ENCODE results near the gene FAM149A. TPM values are rescaled to one million over a fixed set of nuclear protein-coding genes. Genes with fewer than 3 reads are reported as not detected.

The FAM149A gene
- total RNA-seq: 0.61 TPM in 1 of 2 replicates, not detected in the other

GRCh38 chr4:186104114-186104889 lies at the start of gene FAM149A:
TSS of gene FAM149A (plus strand) at chr4:186104704.
- Mint-ChIP-seq H3K9me3 (no peaks in the 10 kb centered on the region), H3K4me1 (ENCODE audit: low read depth) (no peaks in the 10 kb centered on the region), H3K4me3 (peak within 1 kb of the TSS; percentile 54), H3K36me3 (ENCODE audit: low read depth) (no peaks in the 10 kb centered on the region), H3K27me3 (ENCODE audit: insufficient read depth) (peaks cover 43% of the 10 kb centered on the region), H3K27ac (no peak within 1 kb of the TSS)
- intact Hi-C loops (cut with micrococcal nuclease): no loop called here
- peak; percentile 22 for DNase-seq (ENCODE audit: low spot score)

GRCh38 chr4:186058253-186058979 lies 46.1 kb upstream of the FAM149A start:
- Mint-ChIP-seq H3K36me3 (ENCODE audit: low read depth) (no peaks in the 10 kb centered on the region), H3K4me3 (no peak overlapping the region), H3K27ac (no peak overlapping the region), H3K9me3 (peaks cover 11% of the 10 kb centered on the region), H3K4me1 (ENCODE audit: low read depth) (no peaks in the 10 kb centered on the region), H3K27me3 (ENCODE audit: insufficient read depth) (peaks cover 8% of the 10 kb centered on the region)
- DNase-seq (ENCODE audit: low spot score): no peak
- intact Hi-C loops (cut with micrococcal nuclease): no loop called here

- no peaks in the 10 kb centered on the region for H3K36me3 Mint-ChIP-seq (ENCODE audit: low read depth)
- DNase-seq (ENCODE audit: low spot score): no peak
- H3K9me3 Mint-ChIP-seq: peaks cover 11% of the 10 kb centered on the region
- intact Hi-C loops (cut with micrococcal nuclease): no loop called here
- H3K4me1 Mint-ChIP-seq (ENCODE audit: low read depth): no peaks in the 10 kb centered on the region
- H3K27ac Mint-ChIP-seq: no peak overlapping the region
- H3K27me3 Mint-ChIP-seq (ENCODE audit: insufficient read depth): peaks cover 8% of the 10 kb centered on the region
- H3K4me3 Mint-ChIP-seq: no peak overlapping the region
These were observed 45.6 kb upstream of the FAM149A start for GRCh38 chr4:186058980-186059316.

GRCh38 chr4:186061921-186062320 lies 42.6 kb upstream of the FAM149A start:
- H3K27me3 Mint-ChIP-seq (ENCODE audit: insufficient read depth): peaks cover 11% of the 10 kb centered on the region
- H3K9me3 Mint-ChIP-seq: peaks cover 11% of the 10 kb centered on the region
- no peaks in the 10 kb centered on the region for H3K4me1 Mint-ChIP-seq (ENCODE audit: low read depth)
- no peak for DNase-seq (ENCODE audit: low spot score)
- H3K27ac Mint-ChIP-seq: no peak overlapping the region
- H3K36me3 Mint-ChIP-seq (ENCODE audit: low read depth): no peaks in the 10 kb centered on the region
- intact Hi-C loops (cut with micrococcal nuclease): no loop called here
- no peak overlapping the region for H3K4me3 Mint-ChIP-seq

GRCh38 chr4:186067757-186068385 lies 36.6 kb upstream of the FAM149A start:
- Mint-ChIP-seq H3K4me1 (ENCODE audit: low read depth) (peaks cover 18% of the 10 kb centered on the region), H3K36me3 (ENCODE audit: low read depth) (no peaks in the 10 kb centered on the region), H3K4me3 (no peak overlapping the region), H3K27ac (no peak overlapping the region), H3K9me3 (no peaks in the 10 kb centered on the region), H3K27me3 (ENCODE audit: insufficient read depth) (peaks cover 3% of the 10 kb centered on the region)
- no peak for DNase-seq (ENCODE audit: low spot score)
- intact Hi-C loops (cut with micrococcal nuclease): loop anchor here (5.0 kb wide), 2 partner anchors 69 to 124 kb away; partner anchors contain the start of gene CYP4V2

GRCh38 chr4:186068581-186069348 lies 35.7 kb upstream of the FAM149A start, which contains the start of gene TLR3:
TSS of gene TLR3 (plus strand) at chr4:186069156. CDS start at chr4:186076620, 7,464 bp downstream.
- Mint-ChIP-seq H3K36me3 (ENCODE audit: low read depth) (no peaks in the 10 kb centered on the region), H3K4me1 (ENCODE audit: low read depth) (peaks cover 18% of the 10 kb centered on the region), H3K9me3 (no peaks in the 10 kb centered on the region), H3K4me3 (peak within 1 kb of the TSS; percentile 52), H3K27ac (no peak within 1 kb of the TSS), H3K27me3 (ENCODE audit: insufficient read depth) (peaks cover 3% of the 10 kb centered on the region)
- DNase-seq (ENCODE audit: low spot score): no peak
- intact Hi-C loops (cut with micrococcal nuclease): loop anchor here (5.0 kb wide), 2 partner anchors 69 to 124 kb away; partner anchors contain the start of gene CYP4V2

GRCh38 chr4:186069729-186070128 lies 34.8 kb upstream of the FAM149A start:
- no peak overlapping the region for H3K4me3 Mint-ChIP-seq
- no peaks in the 10 kb centered on the region for H3K36me3 Mint-ChIP-seq (ENCODE audit: low read depth)
- DNase-seq (ENCODE audit: low spot score): no peak
- H3K9me3 Mint-ChIP-seq: no peaks in the 10 kb centered on the region
- no peak overlapping the region for H3K27ac Mint-ChIP-seq
- intact Hi-C loops (cut with micrococcal nuclease): loop anchor here (5.0 kb wide), 2 partner anchors 68 to 123 kb away; partner anchors contain the start of gene CYP4V2
- peaks cover 2% of the 10 kb centered on the region for H3K27me3 Mint-ChIP-seq (ENCODE audit: insufficient read depth)
- H3K4me1 Mint-ChIP-seq (ENCODE audit: low read depth): peaks cover 18% of the 10 kb centered on the region

- Mint-ChIP-seq H3K27me3 (ENCODE audit: insufficient read depth) (peaks cover 7% of the 10 kb centered on the region), H3K4me3 (no peak overlapping the region), H3K9me3 (no peaks in the 10 kb centered on the region), H3K27ac (no peak overlapping the region), H3K4me1 (ENCODE audit: low read depth) (peaks cover 18% of the 10 kb centered on the region), H3K36me3 (ENCODE audit: low read depth) (no peaks in the 10 kb centered on the region)
- no peak for DNase-seq (ENCODE audit: low spot score)
- intact Hi-C loops (cut with micrococcal nuclease): no loop called here
These were observed 32.0 kb upstream of the FAM149A start for GRCh38 chr4:186072516-186072915.

- Mint-ChIP-seq H3K4me3 (no peak overlapping the region), H3K9me3 (no peaks in the 10 kb centered on the region), H3K27ac (no peak overlapping the region), H3K36me3 (ENCODE audit: low read depth) (no peaks in the 10 kb centered on the region), H3K27me3 (ENCODE audit: insufficient read depth) (peaks cover 10% of the 10 kb centered on the region), H3K4me1 (ENCODE audit: low read depth) (peaks cover 8% of the 10 kb centered on the region)
- DNase-seq (ENCODE audit: low spot score): no peak
- intact Hi-C loops (cut with micrococcal nuclease): no loop called here
These were observed 30.3 kb upstream of the FAM149A start for GRCh38 chr4:186074189-186074588.

GRCh38 chr4:186078981-186079638 lies 25.4 kb upstream of the FAM149A start:
- H3K36me3 Mint-ChIP-seq (ENCODE audit: low read depth): no peaks in the 10 kb centered on the region
- H3K27ac Mint-ChIP-seq: no peak overlapping the region
- H3K4me3 Mint-ChIP-seq: no peak overlapping the region
- H3K27me3 Mint-ChIP-seq (ENCODE audit: insufficient read depth): peaks cover 10% of the 10 kb centered on the region
- H3K4me1 Mint-ChIP-seq (ENCODE audit: low read depth): no peaks in the 10 kb centered on the region
- no peak for DNase-seq (ENCODE audit: low spot score)
- intact Hi-C loops (cut with micrococcal nuclease): no loop called here
- H3K9me3 Mint-ChIP-seq: no peaks in the 10 kb centered on the region

- intact Hi-C loops (cut with micrococcal nuclease): no loop called here
- Mint-ChIP-seq H3K27ac (no peak overlapping the region), H3K9me3 (no peaks in the 10 kb centered on the region), H3K4me1 (ENCODE audit: low read depth) (no peaks in the 10 kb centered on the region), H3K27me3 (ENCODE audit: insufficient read depth) (peaks cover 10% of the 10 kb centered on the region), H3K4me3 (no peak overlapping the region), H3K36me3 (ENCODE audit: low read depth) (no peaks in the 10 kb centered on the region)
- DNase-seq (ENCODE audit: low spot score): no peak
These were observed 24.8 kb upstream of the FAM149A start for GRCh38 chr4:186079694-186080093.

GRCh38 chr4:186081202-186081807 lies 23.2 kb upstream of the FAM149A start:
- H3K27me3 Mint-ChIP-seq (ENCODE audit: insufficient read depth): peaks cover 10% of the 10 kb centered on the region
- DNase-seq (ENCODE audit: low spot score): no peak
- H3K27ac Mint-ChIP-seq: no peak overlapping the region
- no peak overlapping the region for H3K4me3 Mint-ChIP-seq
- intact Hi-C loops (cut with micrococcal nuclease): no loop called here
- no peaks in the 10 kb centered on the region for H3K36me3 Mint-ChIP-seq (ENCODE audit: low read depth)
- H3K4me1 Mint-ChIP-seq (ENCODE audit: low read depth): no peaks in the 10 kb centered on the region
- H3K9me3 Mint-ChIP-seq: no peaks in the 10 kb centered on the region

All from activated T-helper 1 cell treated with anti-CD3 and anti-CD28 coated beads, Interleukin-12 subunit alpha, Interleukin-12 subunit beta, Interleukin-2, Interleukin-4 antibody, amounts not matched to agents 30 ng/mL and 10 ng/mL and 1 ng/mL, durations not matched to agents 14 hours and 24 hours and 36 hours (primary cell).